Esophagus muscularis mucosa (tissue), 4 donors: ENCODE measurements around the gene GPC5.

Source experiments
- EP300 ChIP-seq: sonication (generic); formaldehyde crosslinking; IDR thresholded peaks from one replicate; pipeline ENCODE4 v1.6.1; 2017; ENCODE audit warnings: antibody characterized with exemption
- POLR2A ChIP-seq: fragments of 450-650 bp; IDR thresholded peaks from one replicate; pipeline ENCODE4 v1.6.1; 2017; ENCODE audit warnings: antibody characterized with exemption, moderate library complexity, mild to moderate bottlenecking, low read depth
- POLR2AphosphoS5 ChIP-seq, 2 donors: sonication (generic); formaldehyde crosslinking; IDR thresholded peaks; one replicate each; pipeline ENCODE4 v1.6.1; 2017; ENCODE audit warnings: antibody characterized with exemption in 2 of 2
- TF ChIP-seq, protein P1 (sequence below), 3 experiments: fragments of 200-600 bp in 2 of 3; fragments of 450-650 bp in 1 of 3; sonication (generic) in 2 of 3; IDR thresholded peaks; one replicate each; pipeline ENCODE4 v1.5.1; 2017 to 2019; ENCODE audit warnings: antibody characterized with exemption in 3 of 3, mild to moderate bottlenecking in 2 of 3, moderate library complexity in 1 of 3

DNA sequence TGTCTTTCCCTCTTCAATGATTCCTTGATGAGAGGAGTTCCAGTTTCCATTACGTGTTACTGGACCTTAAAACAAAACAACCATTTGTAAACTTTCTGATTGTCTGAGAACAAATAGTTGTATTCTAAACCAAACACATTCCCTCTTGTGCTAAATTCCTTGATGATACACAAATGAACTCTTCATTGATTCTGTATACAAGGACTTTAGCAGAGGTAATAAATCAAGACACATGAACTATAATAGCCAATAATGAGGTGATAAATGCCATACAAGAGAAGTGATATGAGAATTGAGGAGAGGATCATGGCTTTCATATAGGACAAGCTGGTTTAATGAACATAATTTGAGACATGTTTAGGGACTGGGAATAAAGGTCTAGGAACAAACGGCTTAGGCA, 13.5 kb upstream of the GPC5 start:
- TF ChIP-seq, protein P1, sequence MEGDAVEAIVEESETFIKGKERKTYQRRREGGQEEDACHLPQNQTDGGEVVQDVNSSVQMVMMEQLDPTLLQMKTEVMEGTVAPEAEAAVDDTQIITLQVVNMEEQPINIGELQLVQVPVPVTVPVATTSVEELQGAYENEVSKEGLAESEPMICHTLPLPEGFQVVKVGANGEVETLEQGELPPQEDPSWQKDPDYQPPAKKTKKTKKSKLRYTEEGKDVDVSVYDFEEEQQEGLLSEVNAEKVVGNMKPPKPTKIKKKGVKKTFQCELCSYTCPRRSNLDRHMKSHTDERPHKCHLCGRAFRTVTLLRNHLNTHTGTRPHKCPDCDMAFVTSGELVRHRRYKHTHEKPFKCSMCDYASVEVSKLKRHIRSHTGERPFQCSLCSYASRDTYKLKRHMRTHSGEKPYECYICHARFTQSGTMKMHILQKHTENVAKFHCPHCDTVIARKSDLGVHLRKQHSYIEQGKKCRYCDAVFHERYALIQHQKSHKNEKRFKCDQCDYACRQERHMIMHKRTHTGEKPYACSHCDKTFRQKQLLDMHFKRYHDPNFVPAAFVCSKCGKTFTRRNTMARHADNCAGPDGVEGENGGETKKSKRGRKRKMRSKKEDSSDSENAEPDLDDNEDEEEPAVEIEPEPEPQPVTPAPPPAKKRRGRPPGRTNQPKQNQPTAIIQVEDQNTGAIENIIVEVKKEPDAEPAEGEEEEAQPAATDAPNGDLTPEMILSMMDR (IDR thresholded peaks at IDR 0.05): no peak
- no peak for TF ChIP-seq POLR2A
- no peak for TF ChIP-seq POLR2AphosphoS5 (IDR thresholded peaks at IDR 0.05)
- no peak for TF ChIP-seq EP300
